ENCODE measurements around the gene TAS2R7. TPM values are rescaled to one million over a fixed set of nuclear protein-coding genes. Genes with fewer than 3 reads are reported as not detected.
A peak's percentile ranks its signal among the peaks of the same experiment; 100 is the strongest.
"Not testable (repeated sequence)": the region's sequence is repeated elsewhere in the genome, so short reads cannot be mapped to it uniquely, and the experiment has no call there.

Gene TAS2R7, protein sequence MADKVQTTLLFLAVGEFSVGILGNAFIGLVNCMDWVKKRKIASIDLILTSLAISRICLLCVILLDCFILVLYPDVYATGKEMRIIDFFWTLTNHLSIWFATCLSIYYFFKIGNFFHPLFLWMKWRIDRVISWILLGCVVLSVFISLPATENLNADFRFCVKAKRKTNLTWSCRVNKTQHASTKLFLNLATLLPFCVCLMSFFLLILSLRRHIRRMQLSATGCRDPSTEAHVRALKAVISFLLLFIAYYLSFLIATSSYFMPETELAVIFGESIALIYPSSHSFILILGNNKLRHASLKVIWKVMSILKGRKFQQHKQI
- total RNA-seq, result not detected

DNA sequence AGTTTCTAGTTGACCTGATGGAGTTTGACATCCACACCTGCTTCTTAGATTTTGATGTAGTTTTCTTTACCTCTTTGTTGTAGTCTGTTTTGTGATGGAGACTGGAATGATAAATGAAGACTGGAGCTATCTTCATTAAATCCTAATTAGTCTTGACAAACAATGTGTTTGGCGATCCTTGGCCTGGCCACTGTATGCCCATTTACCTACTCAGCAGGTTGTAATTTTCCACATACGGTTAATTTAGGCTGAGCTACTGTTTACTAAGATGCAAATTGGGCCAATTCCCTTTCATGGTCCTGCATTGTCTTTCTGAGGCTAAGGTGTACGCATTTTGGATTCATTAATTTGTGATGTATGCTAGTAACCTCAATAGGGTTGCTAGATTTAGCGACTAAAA lies at the start of gene TAS2R7:
Gene TAS2R7, minus strand, starts transcription at position 41 of the 400 bp plus-strand sequence. CDS start 57 bp downstream, outside the sequence.
- DNase-seq (ENCODE audit: low read depth in 2 of 3, low spot score in 2 of 3), result no peak

DNA sequence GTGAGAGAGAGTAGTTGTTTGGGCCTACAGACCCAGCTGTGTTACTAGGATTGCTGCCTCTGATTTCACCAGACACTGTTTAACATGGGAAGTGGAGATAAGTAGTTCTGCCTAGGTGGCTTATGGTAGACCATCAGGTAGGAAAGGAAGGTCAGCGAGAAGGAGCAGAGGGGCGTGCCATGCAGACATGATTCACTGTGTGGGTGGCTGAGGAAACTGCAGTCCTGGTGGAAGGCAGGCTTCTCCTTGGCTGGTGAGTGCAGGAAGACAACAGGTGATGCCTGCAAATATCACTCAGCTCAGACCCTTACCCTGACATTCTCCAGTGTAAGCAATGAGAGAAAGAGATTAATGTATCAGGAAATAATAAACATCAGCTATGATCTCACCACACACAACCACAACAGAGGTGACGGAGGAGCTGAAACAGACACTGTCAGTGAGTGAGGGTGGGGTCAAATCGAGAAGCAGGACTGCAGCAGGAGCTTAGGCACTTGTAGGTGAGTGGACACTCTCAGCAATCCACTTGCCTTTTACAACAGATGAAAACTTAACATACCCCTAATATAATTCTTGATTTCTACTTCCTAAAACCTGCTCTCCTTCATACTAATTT lies 48.9 kb upstream of the TAS2R7 start:
- no peak for DNase-seq (ENCODE audit: low read depth in 2 of 3, low spot score in 2 of 3)

DNA sequence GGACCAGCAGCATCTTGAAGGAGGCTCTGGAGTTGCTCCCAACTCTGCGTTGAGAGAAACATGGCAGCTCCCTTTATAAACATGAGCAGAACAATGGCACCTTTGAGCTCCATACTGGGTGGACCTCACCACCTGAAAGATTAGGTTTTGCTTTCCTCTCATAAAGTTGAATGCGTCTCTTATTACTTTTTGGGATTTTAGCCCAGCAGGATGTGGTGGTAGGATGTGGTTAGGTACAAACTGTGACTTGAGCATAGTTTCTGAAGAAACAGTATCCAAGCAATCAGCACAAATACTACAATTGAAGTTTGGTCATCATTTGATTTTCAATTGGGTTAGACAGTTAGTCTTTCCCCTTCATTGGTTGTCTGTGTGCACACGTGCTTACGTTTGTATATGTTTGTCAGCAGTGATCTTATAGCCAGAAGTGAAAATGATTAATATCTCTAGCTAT lies 47.0 kb upstream of the TAS2R7 start, which contains the start of gene PRR4:
Gene PRR4, minus strand, starts transcription at position 51 of the 454 bp plus-strand sequence. Its CDS starts 38 bp downstream, at position 13.
- DNase-seq (ENCODE audit: low read depth in 2 of 3, low spot score in 2 of 3), result peak in 2 of 3 donors; percentile 10 to 74

DNA sequence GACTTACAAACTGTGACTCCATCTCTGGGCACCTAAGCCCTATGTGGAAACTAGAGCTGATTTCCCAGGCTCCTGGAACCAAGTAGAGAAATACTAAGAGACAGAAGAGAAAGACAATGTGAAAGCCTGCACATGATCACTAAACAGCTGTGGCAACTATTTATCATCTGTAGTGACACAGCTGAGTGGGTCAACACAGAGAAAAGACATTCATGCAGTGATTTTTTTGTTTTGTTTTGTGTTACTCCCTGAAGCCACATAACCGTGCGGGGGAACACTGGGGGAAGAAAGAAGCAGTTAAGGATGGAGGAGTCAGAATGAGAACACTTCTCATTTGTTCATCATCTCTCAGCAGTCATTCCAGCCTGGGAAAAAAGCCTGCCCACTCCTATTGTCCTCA lies 45.3 kb upstream of the TAS2R7 start:
- no peak for DNase-seq (ENCODE audit: low read depth in 2 of 3, low spot score in 2 of 3)

DNA sequence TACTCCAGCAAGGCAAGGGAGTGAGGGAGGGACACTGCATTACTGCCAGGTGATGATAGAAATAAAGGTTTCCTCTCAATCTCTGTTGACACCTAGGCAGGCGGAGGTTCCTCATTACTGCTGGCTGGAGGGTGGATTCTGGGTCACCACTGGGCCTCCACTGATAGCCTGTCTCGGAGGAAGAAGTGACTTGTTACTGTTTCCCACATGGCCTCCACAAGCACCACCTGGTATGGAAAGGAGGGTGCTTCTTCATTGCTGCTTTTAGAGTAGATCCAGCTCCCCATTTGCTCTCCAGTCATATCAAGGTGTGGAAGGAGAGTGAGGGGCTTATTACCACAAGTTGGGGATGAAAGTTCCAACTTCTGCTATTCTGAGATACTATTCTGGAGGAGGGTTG lies 40.4 kb upstream of the TAS2R7 start:
- no peak for DNase-seq (ENCODE audit: low read depth in 2 of 3, low spot score in 2 of 3)

DNA sequence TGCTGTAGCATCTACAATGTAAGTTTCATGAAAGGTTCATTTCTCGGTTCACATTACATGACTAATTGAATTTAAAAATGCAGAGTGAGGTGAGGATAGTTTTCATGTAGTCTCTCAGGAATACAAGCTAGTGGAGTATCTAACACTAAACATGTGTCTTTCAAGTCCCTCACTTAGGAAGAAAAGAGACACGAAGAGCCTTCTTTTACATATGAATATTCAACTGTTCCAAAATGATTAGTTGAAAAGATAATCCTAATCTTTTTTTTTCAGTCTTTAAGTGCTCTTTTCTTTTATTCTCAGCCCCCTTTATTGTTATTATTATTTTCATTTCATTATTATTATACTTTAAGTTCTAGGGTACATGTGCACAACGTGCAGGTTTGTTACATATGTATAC lies 36.0 kb upstream of the TAS2R7 start:
- DNase-seq (ENCODE audit: low read depth in 2 of 3, low spot score in 2 of 3), result no peak

DNA sequence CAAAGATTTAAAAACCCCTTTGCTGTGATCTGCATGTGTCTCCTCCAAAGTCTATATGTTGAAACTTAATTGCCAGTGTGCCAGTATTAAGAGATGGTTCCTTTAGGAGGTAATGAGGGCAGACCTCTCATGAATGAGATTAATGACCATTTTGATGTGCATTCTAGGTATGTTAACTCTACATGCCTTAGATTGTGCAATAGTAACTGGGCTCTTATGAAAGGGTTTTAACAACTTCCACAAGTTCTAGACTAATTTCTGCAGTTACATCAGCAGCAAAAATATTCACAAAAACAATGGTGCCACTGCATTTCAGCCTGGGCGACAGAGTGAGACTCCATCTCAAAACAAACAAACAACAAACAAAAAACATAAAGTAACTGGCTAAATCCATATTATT lies 27.6 kb upstream of the TAS2R7 start:
- DNase-seq (ENCODE audit: low read depth in 2 of 3, low spot score in 2 of 3), result no peak

DNA sequence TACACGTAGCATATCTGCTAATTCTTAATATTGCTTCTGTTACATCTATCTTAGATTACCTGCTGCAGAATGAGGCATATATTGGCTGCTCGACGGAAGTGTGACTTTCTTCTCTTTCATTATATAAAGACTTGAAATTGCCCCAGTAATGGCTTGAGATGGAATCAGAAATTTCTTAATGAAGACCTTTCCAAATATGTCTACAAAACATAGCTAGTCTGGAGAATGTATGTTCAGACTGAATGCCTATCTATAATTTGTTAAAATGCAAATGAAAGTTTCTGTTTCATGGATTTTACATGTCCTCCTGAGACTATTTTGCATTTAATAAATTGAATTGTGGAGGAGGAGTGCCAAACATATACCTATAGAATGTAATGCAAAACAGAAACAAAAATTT lies 23.8 kb upstream of the TAS2R7 start, which contains the start of gene TAS2R10:
Gene TAS2R10, minus strand, starts transcription at position 101 of the 400 bp plus-strand sequence. Its CDS starts 89 bp downstream, at position 12.
- DNase-seq (ENCODE audit: low read depth in 2 of 3, low spot score in 2 of 3), result no peak

DNA sequence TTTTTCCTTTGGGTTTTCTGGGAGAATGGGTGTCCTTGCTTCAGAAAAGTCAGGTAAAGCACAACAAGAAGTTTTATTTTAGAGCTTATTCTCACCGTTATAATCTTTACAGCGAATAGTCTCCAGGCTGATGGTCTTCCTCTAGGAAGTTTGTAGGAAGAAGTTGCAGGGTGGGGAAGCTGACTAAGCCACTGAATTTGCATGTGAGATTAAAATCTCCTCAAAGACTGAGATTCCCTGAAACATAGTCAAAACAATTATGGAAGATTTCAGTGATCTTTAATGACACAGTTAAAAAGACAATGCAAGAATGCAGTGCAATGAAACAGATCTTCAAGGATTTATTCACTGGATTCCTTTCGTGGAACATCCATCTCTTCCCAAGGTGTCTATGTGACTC lies 22.5 kb upstream of the TAS2R7 start:
- no peak for DNase-seq (ENCODE audit: low read depth in 2 of 3, low spot score in 2 of 3)

DNA sequence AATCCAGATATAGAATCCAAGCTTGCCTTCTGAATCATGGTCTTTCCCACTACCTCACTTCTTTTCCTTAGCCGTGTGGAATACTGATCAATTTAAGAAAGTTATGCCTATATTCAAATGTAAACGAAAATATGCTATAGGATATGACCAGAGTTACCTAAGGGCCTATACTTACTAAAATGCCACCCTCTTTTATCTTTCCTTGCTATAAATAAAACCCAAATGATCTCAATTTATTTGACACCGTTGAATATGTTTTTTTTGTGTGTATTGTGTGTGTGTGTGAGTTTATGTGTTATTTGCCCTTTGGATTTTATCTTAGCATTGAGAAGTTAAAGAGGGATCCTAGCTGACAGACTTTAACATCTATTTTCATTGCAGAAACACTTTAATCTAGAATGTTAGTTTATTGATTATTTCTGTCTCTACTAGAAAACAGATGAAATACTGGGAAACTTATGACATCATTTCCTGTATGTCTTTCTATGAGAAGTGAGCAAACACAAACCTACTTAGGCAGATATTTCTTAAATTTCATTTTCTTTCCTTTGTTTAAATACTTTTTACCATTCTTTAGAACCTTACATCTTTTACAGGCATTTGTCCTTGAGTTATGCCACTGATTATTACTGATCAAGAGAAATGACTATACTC lies 9.6 kb upstream of the TAS2R7 start:
- DNase-seq (ENCODE audit: low read depth in 2 of 3, low spot score in 2 of 3), result no peak

DNA sequence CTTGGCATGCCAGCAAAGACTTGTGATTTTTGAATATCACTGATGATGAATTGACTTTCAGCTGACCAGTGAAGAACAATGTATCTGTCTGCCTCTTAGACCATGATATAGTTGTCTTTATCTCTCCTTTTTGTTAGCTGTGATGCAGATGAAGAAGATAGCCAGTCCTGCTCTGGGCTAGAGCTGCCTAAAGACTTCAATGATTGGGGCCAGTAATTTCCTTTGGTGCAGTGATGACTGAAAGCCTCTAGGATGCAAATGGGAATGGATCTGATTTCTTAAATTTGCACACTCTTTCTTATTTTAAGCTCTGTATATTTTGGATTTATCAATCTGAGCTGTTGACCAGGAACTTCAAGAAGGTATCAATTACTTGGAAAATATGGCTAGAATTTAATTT lies 7.6 kb upstream of the TAS2R7 start, which contains the start of gene TAS2R9:
Gene TAS2R9, minus strand, starts transcription at position 101 of the 400 bp plus-strand sequence. Its CDS starts 93 bp downstream, at position 8.
- no peak for DNase-seq (ENCODE audit: low read depth in 2 of 3, low spot score in 2 of 3)

DNA sequence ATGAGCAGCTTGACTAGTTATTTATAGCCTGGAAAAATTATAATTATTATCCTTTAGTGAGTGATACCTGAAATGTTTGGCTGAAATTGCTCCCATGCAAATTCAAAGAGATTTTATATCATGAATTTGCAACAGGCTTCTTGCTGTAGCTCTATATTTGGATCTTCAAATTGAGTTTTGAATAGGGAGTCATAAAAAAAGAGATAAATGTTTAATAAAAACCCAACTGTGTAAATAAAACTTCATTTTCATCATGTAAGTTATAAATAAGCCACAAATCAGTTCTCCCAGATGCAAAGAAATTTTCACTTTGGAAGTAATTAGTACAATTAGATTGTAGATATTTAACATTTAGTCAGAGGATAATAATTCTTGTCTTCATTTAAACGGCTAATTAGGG lies 4.8 kb upstream of the TAS2R7 start, which contains the start of gene TAS2R8:
Gene TAS2R8, minus strand, starts transcription at position 101 of the 400 bp plus-strand sequence. CDS start 306 bp downstream, outside the sequence.
- no peak for DNase-seq (ENCODE audit: low read depth in 2 of 3, low spot score in 2 of 3)

DNA sequence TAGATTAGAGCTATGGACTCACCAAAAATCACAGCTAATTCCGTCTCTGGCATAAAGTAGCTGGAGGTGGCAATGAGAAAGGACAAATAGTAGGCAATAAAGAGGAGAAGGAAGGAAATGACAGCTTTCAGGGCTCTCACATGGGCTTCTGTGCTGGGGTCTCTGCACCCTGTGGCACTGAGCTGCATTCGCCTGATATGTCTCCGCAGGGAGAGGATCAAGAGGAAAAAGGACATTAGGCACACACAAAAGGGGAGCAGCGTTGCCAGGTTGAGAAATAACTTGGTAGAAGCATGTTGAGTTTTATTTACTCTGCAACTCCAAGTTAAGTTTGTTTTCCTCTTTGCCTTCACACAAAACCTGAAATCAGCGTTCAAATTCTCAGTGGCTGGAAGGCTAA lies 686 bp downstream of the TAS2R7 start:
- DNase-seq (ENCODE audit: low read depth in 2 of 3, low spot score in 2 of 3), result no peak

DNA sequence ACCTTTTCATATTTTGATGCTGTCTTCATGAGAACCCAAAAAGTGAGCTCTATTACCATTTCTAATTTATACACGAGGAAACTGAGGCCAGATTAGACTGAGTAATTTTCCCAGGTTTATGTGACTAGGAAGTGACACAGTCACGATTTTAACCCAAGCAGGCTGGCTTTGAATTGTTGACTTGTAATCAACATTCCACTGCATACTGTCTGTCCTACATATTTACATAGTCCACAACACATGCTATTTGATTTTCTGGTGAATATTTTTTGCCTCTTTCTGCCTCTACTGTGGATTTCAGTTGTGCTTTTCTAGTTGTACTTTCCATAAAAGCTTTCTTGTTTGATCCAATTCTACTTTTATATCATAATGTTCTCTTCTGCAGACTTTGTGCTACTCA lies 8.2 kb downstream of the TAS2R7 start:
- no peak for DNase-seq (ENCODE audit: low read depth in 2 of 3, low spot score in 2 of 3)

DNA sequence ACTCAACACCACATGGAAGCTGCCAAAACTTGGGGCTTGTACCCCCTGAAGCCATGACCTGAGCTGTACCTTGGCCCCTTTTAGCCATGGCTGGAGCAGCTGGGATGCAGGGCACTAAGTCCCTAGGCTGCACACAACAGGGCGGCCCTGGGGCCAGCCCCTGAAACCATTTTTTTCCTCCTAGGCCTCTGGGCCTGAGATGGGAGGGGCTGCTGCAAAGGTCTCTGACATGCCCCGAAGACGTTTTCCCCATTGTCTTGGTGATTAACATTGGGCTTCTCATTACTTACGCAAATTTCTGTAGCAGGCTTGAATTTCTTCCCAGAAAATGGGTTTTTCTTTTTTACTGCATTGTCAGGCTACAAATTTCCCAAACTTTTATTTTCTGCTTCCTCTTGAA lies 10.7 kb downstream of the TAS2R7 start:
- DNase-seq (ENCODE audit: low read depth in 2 of 3, low spot score in 2 of 3), result not testable (repeated sequence)

DNA sequence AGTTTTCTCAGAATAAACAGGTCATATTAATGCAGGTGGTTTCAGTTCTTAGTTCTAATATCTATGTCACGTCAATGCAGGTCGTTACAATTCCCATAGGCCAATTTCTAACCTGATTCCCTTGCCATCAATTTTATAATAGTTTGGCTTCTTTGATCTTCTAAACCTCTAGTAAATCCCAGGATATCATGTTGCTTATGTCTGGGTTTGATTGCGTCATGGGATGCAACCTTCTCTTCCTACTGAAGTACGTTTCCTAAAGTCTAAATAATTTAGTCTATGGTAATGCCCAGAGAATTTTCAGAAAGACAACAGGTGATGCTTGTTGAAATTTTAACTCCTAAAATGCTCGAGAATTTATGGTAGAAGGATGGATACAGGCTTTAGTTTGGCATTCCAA lies 19.2 kb downstream of the TAS2R7 start:
- no peak for DNase-seq (ENCODE audit: low read depth in 2 of 3, low spot score in 2 of 3)

DNA sequence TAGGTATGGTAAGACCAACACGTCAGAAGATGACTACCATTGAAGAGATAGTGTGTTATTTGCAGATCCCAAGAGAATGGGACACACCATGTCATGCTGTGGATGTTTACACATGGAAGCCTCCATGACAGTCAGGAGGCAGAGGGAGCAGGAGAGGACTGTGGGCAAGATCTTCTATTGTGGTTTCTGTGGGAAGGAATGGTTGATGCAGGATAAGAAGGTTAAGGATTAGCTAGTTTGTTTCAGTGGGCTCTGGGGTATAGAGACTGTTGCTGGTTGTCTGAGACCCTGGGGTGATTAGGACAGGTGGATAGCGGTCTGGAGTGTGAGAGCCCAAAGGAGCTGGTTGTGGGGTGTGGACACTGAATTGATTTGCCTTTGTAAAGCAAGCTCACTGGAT lies 23.3 kb downstream of the TAS2R7 start:
- DNase-seq (ENCODE audit: low read depth in 2 of 3, low spot score in 2 of 3), result no peak

DNA sequence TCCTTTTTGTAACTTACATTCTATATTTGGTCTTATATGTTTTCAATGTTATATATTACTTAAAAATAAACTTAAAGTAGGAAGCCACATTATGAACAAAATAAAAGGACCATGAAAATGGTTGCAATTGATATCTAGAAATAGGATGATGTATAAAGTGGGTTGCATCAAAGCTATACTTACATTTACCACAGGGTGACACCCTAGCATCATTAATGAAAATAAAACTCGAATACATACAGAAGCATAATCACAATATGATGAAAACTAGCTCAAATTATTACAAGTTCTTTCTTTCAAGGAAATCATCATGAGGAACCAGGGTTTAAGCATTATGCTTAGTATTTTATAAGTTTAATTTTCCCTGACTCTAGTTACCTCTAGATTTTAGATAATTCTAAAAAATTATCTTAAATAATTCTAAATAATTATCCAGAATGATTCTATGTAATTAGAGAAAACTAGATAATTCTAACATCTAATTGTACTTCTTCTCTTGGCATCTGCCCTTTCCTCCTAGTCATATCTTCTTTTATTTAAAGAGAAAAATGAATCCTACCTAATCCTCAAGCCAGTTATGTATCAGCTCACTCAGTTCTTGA lies 31.2 kb downstream of the TAS2R7 start:
- DNase-seq (ENCODE audit: low read depth in 2 of 3, low spot score in 2 of 3), result peak; percentile 7 to 80 (median 48)

DNA sequence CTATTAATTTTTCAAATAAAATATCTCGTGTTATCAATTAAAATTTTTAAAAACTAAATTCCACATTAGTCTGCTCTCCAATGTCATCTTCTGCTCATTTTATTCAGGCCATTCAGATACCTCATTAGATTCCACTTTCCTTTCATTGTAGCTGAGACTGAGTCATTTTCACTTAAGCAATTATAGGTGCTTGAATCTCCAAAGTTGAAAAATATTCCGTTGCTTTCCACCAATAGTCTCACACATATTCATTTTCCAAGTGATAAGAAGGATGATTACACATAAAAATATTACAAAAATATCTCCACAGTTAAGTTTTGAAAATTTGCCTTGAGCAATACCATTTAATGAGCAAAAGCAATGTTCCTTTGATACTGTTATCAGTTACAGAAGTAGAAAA lies 42.8 kb downstream of the TAS2R7 start:
- no peak for DNase-seq (ENCODE audit: low read depth in 2 of 3, low spot score in 2 of 3)

DNA sequence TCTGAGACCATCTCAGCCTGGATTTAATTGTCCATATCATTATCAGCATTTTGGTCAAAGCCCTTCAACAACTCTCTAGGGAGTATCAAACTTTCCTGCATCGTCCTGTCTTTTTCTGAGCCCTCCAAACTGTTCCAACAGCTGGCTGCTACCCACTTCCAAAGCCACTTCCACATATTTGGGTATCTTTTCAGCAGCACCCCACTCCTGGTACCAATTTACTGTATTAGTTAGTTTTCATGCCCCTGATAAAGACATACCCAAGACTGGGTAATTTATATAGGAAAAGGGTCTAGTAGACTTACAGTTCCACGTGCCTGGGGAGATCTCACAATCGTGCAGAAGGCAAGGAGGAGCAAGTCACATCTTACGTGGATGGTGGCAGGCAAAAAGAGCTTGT lies 46.2 kb downstream of the TAS2R7 start:
- no peak for DNase-seq (ENCODE audit: low read depth in 2 of 3, low spot score in 2 of 3)

DNA sequence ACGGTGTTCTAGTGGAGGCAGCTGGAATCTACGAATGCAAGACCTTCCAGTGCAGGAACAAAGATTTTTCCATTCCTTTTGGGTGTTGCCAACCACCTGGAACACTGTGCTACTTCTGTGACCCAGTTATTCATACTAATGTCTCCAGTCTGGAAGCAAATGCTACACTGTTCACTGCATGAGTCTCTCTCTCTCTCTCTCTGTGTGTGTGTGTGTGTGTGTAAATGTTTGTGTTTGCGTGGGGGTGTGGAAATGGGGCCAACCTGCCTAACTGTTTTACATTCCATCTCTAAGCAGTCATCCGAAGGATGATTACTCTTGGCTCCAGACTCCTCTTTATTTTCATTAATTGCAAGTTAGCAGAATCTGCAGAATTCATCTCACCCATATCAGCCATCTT lies 49.4 kb downstream of the TAS2R7 start:
- no peak for DNase-seq (ENCODE audit: low read depth in 2 of 3, low spot score in 2 of 3)
